HG02763 (cell line): Measurements from ENCODE around the gene NRDE2.

ENCODE experiments used
- ATAC-seq: cut with Tn5 transposase; IDR thresholded peaks from one replicate; pipeline ENCODE4 v1.9.1; 2021; ENCODE audit warnings: mild to moderate bottlenecking, moderate library complexity; ENCODE audit not compliant: unreplicated experiment

Gene NRDE2

DNA sequence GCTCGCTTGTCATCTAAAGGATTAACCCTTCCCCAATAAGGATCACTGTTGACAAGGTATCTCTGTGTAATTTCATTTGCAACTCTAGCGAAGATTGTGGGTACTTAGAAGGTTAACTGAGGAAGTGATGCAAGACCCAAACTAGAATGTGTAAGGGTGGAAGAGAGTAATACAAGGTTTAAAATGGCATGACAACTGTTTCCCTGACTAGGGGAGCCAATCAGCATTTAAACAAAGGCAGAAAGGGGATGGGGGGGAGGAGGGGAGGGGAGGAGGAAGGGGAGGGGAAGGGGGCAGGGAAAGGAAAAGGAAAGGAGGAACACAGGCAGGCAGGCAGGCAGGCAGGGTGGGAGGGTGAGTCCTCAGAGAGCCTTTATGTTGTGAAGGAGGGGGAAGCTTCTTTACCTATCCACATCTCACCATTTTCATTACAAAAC, 31.1 kb downstream of the NRDE2 start:
- no peak for ATAC-seq

DNA sequence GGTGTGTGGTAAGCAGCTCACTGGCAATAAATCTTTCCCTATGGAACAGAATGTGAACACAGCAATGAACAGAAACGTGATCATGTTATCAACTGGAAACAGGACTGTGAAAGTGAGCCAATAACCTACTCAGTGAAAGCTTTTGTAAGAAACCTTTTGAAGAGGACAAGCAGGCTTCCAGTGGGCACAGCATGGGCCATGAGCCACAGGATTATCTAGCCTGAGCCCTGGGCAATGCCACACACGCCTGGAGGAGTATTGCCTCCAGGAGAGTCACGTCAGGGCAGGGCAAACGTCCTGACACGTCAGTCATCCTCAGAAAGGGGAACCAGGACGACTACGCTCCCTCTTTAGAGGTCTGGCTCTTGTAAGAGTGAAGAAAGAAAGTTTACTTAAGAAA, 32.3 kb downstream of the NRDE2 start:
- ATAC-seq = no peak

DNA sequence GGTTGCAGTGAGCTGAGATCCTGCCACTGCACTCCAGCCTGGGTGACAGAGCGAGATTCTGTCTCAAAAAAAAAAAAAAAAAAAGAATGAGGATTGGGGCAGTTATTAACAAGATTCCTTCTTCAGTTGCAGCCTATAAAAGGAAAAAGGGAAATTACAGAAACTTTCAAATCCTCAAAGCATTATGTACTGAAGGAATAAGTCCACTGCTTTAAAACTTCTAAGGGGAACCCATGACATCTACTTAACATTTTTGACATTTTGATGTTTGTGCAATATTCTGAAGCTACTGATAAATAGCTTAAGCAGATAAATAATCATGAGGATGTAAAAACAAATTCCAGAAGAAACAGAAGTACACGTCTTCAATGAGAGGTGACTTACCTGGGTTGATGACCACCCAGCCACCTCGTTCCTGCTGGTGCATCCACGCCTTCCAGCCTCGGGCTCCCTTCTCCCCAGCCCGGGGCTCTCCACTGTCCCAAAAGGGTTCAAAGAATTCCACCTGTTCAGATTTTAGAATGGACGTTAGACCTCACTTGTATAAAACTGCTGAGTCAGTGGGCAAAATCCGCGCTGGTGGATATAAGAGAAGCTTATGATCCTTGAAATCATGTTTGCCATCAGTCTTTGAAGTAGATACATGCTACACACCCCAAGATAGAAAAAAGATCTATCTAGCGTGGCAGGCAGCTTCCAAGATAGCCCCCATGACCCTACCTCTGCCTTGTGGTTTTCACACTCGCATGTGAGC, 33.7 kb downstream of the NRDE2 start:
- ATAC-seq = no peak

DNA sequence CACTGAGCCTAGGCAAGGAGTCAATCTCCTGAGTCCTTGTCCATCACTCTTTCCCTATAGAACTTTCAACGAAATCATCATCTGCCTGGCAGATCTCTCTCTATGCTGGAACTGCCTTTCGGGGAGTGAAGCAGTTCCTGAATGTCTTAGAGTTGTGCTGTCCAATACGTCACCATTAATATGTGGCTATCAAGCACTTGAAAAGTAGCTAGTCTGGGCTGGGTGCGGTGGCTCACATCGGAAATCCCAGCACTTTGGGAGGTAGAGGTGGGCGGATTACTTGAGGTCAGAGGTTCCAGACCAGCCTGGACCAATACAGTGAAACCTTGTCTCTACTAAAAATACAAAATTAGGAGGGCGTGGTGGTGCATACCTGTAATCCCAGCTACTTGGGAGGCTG, 35.1 kb downstream of the NRDE2 start:
- ATAC-seq = no peak

DNA sequence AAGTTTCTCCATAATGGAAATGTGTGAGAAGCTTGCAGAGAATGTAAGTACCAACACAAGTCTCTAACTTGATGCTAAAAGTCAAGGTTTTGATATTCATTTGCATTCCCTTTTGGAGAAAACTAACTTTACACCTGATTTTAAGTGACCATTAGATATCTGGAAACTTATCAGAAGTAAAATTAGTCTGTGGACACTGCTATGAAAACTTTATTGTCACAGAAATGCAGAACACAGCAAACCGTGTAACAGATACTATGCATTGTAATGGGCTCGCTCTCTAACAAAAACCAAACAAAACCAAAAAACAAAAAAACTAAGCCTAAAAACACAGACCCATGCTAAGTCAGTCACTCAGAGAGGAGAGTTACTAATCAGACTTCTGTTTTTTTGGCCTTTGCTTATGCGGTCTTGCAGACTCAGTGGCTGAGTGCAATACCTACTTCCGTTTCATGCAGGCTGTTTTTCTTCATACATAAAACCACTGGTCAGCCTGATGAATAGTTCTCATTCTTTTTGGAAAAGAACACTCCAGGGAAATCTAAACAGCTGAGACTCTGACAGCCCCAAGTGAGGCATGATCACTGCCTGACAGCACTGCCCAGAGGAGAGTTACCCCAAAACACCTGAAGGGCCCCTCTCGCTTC, 35.7 kb downstream of the NRDE2 start:
- ATAC-seq = no peak

DNA sequence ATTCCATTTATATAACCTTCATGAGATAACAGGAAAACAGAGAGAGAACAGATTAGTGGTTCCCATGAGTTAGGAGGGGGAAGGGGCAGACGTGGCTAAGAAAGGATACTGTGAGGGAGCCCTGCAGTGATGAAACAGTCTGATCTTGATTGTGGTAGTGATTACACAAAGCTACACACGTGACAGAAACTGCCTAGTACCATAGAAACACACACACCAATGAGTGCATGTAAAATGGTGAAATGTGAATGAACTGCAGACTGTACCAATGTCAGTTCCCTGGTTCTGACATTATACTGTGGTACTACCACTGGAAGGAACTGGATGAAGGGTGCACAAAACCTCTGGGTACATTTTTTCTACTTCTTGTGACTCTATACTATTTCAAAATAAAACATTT, 36.9 kb downstream of the NRDE2 start:
- no peak for ATAC-seq

DNA sequence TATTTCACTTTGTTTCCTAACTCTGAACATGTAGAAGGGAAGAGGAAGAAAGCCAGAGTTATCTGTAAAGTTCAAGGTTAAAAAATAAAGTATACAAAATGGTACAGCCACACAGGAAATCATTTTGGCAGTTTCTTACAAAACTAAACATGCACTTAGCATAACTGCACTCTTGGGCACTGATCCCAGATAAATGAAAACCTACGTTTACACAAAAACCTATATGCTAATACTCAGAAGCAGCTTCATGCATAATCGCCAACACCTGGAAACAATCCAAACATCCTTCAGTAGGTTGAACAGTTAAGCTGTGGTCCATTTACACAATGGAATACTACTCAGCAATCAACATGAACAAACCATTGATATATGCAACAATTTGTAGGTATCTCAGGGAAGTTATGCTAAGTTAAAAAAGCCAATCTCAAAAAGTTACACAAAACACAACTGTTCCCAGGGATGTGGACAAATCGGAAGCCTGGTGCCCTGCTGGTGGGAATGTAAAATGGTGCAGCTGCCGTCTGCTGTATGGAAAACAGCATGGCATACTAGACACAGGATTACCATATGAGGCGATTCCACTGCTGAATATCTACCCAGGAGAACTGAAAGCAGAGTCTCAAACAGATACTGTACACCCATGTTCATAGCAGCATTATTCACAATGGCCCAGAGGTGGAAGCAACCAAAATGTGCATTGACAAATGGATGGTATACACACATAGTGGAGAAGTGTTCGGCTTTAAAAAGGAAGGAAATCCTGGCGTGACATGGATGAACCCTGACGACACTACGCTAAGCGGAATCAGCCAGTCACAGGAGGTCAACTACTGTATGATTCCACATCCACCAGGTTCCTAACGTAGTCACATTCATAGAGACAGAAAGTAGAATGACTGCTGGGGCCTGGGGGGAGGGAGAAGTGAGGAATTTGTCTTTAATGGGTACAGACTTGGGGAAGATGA, 37.7 kb downstream of the NRDE2 start:
- no peak for ATAC-seq

DNA sequence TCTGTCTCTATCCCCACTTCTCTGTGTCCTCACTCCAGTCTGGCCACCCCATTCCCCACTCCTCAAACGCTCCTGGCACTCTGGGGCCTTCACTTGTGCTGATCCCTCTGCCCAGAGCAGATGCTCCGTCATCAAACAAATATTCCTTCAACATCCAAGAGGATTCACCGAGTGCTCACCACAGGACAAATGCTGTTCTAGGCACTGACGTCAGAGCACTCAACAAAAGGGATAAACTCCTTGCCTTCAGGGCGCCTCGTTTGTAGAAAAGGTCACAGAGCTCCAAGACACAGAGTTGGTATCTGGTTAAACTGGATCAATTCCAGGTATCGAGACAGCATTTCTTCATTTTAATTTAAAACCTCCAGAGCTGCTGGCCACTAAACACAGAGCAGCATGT, 40.0 kb downstream of the NRDE2 start:
- no peak for ATAC-seq

DNA sequence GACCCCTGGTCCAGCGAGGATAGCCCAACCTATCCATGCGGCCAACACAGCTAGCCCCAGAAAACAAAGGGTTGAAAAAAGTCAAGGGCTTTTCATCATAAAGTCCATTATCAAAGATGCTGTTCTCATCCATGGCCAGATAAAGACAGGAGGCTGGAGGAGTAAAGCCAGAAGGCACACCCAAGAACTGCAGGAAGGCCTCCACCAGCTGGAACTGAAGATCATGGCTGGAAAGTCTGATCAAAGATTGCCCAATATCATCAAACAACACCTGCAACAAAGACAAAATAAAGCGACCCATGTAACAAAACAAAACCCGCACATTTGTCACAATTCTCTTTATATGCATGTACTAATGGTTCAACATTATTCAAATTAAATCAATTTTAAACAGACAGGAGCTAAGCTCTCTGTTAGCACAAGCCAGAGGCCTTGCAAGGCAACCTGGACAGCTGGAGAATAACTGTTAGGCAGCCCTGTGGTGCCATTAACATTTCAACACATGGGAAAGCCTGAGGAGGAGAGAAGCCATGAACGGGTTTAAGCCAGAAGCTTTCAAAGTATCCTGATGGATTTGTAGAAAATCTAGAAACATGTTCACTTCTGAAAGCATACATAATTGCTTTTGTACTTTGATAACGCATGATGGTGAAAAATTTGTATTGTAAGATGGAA, 41.3 kb downstream of the NRDE2 start:
- no peak for ATAC-seq

DNA sequence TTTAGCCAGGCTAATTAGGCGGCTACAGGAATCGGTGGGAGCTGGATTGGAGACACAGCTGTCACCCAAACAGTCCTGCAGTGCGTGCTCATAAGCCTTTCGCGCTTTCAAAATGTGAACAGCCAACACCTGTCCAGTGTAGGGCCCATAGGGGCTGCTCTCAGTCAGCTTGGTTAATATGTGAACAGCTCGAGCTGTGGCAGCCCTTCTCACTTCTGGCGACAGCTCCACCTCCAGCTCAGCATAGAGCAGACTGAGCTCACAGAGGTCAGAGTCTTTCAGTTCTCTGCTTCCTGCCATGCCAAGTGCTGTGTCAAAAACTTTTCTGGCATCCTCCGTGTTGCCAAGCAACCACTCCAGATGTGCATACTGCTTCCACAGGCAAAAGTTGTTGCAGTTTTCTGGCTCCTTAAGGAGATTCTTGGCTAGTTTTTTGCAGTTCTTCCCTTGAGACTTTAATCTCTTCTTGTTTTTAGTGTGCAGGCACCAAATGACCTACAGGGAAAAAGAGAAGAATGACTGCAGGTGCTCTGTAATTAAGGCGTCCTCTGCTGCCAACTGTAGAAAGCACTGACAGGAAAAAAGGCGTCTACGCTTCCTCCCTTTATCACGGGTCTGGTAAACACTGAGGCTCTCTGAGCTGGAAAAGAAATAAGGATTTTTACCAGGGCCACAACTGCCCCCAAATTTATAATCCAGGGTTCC, 42.9 kb downstream of the NRDE2 start:
- ATAC-seq = peak; percentile 88

DNA sequence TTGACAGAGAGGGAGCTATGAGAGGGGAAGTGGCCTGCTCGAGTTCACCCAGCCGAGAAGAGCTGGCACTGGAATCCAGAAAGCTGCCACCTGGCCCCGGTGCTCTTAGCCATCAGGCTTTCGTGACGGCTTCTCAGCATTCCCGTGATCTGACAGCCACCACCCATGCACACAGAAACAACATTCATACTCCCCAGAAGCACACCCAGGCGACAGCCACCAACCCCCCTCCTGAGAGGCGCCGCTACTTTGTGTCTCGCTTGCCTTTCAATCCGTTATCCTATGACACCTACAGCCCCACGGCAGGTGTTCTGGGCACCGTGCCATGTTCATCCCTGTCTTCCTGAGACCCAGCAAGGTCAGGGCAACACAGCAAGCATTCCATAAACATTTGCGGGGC, 44.0 kb downstream of the NRDE2 start:
- no peak for ATAC-seq

DNA sequence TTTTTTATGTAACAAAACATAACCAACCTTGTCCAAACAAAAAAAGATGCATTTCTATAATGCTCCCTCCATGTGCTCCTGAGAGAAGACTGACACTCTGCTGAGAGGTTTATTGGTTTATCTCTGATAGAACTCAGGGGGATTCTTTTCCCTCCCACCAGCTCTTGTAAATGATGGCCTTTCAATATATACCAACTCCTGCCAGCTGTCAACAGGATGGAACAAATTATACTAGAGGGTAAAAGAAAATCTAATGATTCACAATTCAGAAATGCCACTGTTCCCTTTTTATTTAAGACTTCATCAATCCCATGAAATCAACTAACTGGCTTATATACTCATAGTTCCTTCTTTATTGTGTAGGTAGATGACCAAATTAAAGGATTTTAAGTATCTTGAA, 50.0 kb downstream of the NRDE2 start:
- no peak for ATAC-seq

DNA sequence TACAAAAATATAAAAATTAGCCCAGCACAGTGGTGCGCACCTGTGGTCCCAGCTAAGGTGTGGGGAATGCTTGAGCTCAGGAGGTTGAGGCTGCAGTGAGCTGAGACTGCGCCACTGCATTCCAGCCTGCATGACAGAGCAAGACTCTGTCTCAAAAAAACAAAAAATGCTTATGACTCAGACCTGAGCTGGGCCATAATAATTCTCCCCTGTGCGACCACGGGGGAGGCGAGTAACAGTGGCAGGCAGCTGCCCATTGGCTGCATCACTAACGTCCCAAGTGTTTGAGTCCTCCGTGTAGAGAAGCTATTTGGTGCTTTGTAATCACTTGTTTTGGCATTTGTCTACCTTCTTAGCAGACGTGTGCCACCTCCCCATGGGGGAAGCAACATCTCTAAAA, 50.5 kb downstream of the NRDE2 start:
- no peak for ATAC-seq

DNA sequence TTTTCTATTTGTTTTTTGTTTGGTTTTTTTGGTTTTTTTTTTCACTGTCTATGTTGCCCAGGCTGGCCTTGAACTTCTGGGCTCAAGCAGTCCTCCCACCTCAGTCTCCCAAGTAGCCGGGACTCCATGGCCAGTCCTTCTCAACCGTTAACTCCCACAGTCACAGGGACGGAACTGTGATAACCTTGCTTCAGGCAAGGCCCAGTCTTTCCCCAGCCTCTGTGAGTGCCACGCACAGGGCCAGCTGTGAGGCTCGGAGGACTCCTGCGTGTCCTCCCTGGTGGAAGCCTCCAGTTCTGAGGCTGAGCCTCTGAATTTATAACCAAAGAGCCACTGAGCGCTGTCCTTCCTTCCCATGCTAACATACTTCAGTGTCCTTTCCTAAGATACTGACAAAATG, 51.6 kb downstream of the NRDE2 start:
- no peak for ATAC-seq

DNA sequence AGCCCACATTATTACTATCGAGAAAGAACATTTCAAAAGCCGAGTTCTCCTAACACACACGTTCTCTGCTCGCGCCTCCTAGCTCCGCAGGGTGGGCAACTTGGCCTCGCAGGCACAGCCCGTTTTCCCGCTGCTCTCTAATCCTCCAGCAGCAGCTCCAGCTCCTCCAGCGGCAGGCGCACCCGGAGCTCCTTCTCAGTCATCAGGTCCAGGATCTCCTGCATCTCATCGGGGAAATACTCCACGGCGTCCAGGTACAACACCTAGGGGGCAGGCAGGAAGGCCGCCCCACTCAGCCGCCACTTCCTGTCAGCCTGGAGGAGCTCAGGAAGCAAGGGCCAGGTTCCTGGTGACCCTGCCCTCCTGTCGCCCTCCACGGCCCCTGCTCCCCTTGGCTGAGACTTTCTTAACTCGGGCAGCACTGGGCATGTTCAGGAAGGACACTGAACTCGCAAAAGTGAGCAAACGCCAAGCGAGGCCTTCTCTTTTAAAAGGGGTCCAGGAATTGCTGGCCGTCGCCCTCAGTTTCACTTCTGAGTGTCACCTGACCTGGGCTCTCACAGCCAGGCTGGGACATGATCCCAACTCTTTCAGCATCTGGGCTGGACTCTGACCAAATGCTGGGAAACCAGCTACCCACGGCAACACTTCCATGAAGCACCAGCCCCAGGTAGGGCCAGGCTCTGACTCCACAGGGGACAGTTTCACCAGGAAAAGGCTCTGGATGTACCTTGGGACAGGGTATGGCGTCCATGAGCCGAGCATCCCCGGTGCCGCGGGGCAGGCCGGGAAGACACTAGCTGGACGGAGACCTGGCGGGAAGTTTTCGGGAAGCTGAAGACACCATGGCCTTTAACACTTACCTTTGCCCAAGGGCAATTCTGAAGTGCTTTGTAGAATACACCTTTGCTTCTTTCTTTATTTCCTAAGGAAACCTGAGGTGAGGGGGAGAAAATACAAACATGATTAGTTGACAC, 53.3 kb downstream of the NRDE2 start:
- no peak for ATAC-seq

DNA sequence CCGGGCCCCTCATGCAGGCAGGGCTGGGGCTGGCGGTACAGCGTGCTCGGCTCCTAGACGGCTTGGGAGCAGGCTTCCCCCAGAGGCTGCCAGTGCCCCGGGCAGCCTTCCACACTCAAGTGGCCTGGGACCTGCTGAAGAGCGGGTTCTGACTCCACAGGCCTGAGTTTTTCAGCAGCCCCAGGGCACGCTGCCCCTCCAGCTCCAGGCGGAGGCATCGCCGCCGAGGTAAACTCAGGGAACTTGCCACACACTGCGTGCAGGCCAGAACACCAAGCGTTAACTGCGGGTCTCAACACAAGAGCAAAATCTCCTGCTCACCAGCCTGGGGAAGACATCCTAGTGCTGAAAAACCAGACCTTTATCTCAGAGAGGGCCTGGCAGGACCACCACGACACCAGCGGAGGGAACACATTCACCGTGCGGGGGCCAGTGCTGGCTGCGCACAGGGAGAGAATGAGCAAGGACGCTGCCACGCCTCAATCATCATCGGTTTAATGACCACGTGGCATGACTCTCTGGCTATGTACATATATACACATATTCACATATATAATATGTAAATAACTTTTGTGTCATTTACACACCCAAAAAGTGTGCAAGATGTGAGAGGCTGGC, 54.1 kb downstream of the NRDE2 start:
- ATAC-seq = no peak

DNA sequence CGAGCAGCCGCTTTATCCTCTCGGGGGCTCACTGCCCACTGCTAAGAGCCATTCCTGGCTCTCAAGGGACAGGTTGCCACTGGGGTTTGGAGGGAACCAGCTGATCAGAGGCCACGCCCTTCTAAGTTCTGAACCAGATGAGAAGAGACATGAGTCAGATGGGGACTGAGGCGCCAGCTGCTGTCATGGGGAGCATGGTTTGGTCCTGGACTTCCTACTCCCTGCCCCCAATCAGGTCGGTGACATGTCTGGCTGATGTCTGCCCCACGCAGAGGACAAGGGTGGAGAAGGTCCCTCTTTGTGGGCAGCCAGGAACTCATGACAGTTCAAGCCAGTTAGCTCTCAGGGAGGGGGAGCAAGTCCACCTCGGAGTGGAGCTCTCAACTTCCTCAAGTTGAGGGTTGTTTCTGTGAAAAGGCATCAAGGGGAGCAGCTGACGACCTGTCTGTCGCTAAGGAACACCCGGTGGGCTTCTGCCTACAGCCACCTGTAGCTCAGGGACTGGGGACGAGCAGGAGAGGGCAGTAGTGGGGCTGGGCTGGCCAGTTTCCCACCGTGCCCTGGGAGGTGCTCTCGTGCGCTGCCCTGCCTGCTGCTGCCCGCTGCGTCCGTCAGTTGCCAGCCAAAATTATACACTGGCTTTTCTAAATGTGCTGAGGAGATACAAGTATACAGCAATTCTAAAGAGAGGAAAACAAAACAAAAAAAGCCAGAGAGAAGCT, 54.9 kb downstream of the NRDE2 start:
- ATAC-seq = no peak

DNA sequence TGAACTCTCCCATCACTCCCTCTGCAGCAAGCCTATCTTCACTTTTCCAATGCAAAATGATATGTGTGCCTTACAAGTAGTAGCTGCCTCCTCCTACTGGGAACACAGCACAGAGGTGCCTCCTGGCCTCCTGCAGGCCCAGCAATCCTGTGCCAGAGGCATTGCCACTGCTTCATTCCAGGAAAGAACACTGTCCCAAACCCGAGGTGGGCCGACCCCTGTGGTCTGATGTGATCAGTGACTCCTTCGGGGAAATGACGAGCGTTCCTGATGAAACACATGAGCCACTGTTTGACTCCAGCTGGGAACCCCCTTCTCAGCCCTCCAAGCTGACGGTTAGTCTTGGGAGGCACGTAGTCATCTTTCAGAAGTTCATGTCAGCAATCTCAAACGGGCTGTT, 55.9 kb downstream of the NRDE2 start:
- no peak for ATAC-seq
